ENCODE results near the gene PLAAT5. TPM values are rescaled to one million over a fixed set of nuclear protein-coding genes. Genes with fewer than 3 reads are reported as not detected.
"Not testable (repeated sequence)": the region's sequence is repeated elsewhere in the genome, so short reads cannot be mapped to it uniquely, and the experiment has no call there.

PLAAT5 gene
- polyA plus RNA-seq, 1 experiment: not detected

DNA sequence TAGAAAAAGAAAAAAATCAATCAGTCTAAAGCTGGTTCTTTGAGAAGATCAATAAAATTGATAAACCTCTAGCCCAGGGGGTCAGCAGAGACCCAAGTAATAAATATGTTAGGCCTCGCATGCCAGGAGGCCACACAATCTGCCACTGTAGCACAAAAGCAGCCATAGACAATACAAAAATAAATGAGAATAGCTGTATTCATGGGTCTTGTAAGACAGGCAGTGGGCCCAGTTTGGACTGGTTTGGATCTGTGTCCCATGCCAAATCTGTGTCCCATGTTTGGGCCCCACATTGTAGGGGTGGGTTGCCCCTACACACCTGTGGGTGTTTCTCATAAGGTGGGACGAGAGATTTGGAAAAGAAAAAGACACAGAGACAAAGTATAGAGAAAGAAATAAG is 39.1 kb upstream of the PLAAT5 start:
- Histone ChIP-seq H3K9me3 (ENCODE audit: control insufficient read depth, insufficient read depth, low read length) (no peaks in the 10 kb centered on the region), H3K27me3 (ENCODE audit: control insufficient read depth, insufficient read depth, low read length) (peaks cover 8% of the 10 kb centered on the region), H3K27ac (ENCODE audit: low read depth, low read length) (no peak overlapping the region), H3K4me3 (ENCODE audit: low read depth, low read length) (no peak overlapping the region)
- POLR2A ChIA-PET: no interaction called here
- TF ChIP-seq, protein P1, sequence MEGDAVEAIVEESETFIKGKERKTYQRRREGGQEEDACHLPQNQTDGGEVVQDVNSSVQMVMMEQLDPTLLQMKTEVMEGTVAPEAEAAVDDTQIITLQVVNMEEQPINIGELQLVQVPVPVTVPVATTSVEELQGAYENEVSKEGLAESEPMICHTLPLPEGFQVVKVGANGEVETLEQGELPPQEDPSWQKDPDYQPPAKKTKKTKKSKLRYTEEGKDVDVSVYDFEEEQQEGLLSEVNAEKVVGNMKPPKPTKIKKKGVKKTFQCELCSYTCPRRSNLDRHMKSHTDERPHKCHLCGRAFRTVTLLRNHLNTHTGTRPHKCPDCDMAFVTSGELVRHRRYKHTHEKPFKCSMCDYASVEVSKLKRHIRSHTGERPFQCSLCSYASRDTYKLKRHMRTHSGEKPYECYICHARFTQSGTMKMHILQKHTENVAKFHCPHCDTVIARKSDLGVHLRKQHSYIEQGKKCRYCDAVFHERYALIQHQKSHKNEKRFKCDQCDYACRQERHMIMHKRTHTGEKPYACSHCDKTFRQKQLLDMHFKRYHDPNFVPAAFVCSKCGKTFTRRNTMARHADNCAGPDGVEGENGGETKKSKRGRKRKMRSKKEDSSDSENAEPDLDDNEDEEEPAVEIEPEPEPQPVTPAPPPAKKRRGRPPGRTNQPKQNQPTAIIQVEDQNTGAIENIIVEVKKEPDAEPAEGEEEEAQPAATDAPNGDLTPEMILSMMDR (IDR thresholded peaks at IDR 0.05; ENCODE audit: low read depth, low read length): no peak
- CTCF ChIA-PET: interaction anchor here (0.6 kb wide), 2 partner anchors 92 to 545 kb away, joined by 3 read pairs; no protein-coding TSS in a partner anchor
- DNase-seq (ENCODE audit: low read depth, low spot score): no peak

DNA sequence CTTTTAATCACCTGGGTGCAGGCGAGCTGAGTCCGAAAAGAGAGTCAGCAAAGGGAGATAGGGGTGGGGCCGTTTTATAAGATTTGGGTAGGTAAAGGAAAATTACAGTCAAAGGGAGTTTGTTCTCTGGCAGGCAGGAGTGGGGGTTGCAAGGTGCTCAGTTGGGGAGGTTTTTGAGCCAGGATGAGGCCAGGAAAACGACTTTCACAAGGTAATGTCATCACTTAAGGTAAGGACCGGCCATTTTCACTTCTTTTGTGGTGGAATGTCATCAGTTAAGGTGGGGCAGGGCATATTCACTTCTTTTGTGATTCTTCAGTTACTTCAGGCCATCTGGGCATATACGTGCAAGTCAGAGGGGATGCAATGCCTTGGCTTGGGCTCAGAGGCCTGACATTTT is 38.4 kb upstream of the PLAAT5 start:
- H3K9me3 ChIP-seq (ENCODE audit: control insufficient read depth, insufficient read depth, low read length); H3K27me3 ChIP-seq (ENCODE audit: control insufficient read depth, insufficient read depth, low read length); POLR2A ChIA-PET; DNase-seq (ENCODE audit: low read depth, low spot score); H3K27ac ChIP-seq (ENCODE audit: low read depth, low read length); H3K4me3 ChIP-seq (ENCODE audit: low read depth, low read length): not testable (repeated sequence)
- CTCF ChIA-PET: interaction anchor here (0.6 kb wide), 1 partner anchor 93 kb away, joined by 3 read pairs; no protein-coding TSS in a partner anchor

DNA sequence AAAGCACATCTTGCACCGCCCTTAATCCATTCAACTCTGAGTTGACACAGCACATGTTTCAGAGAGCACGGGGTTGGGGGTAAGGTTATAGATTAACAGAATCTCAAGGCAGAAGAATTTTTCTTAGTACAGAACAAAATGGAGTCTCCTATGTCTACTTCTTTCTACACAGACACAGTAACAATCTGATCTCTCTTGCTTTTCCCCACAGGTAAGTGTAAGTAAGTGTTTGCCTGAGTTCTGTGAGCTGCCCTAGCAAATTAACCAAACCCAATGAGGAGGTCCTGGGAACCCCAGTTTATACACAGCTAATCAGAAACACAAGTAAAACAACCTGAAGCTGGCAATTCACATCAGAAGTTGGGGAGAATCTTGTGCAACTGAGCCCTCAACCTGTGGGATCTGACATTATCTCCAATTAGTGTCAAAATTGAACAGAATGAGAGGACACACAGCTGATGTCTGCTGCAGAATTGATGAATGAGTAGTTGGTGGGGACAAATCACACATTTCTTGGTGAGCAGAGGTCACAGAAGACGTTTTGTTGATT is 37.8 kb upstream of the PLAAT5 start:
- H3K4me3 ChIP-seq (ENCODE audit: low read depth, low read length); CTCF ChIA-PET; DNase-seq (ENCODE audit: low read depth, low spot score); POLR2A ChIA-PET; H3K27me3 ChIP-seq (ENCODE audit: control insufficient read depth, insufficient read depth, low read length); H3K9me3 ChIP-seq (ENCODE audit: control insufficient read depth, insufficient read depth, low read length); H3K27ac ChIP-seq (ENCODE audit: low read depth, low read length): not testable (repeated sequence)

DNA sequence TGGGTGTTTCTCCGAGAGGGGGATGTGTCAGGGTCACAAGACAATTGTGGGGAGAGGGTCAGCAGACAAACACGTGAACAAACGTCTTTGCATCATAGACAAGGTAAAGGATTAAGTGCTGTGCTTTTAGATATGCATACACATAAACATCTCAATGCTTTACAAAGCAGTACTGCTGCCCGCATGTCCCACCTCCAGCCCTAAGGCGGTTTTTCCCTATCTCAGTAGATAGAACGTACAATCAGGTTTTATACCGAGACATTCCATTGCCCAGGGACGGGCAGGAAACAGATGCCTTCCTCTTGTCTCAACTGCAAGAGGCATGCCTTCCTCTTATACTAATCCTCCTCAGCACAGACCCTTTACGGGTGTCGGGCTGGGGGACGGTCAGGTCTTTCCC is 37.2 kb upstream of the PLAAT5 start:
- CTCF ChIA-PET; POLR2A ChIA-PET; H3K9me3 ChIP-seq (ENCODE audit: control insufficient read depth, insufficient read depth, low read length); H3K4me3 ChIP-seq (ENCODE audit: low read depth, low read length); H3K27me3 ChIP-seq (ENCODE audit: control insufficient read depth, insufficient read depth, low read length); H3K27ac ChIP-seq (ENCODE audit: low read depth, low read length); DNase-seq (ENCODE audit: low read depth, low spot score): not testable (repeated sequence)

DNA sequence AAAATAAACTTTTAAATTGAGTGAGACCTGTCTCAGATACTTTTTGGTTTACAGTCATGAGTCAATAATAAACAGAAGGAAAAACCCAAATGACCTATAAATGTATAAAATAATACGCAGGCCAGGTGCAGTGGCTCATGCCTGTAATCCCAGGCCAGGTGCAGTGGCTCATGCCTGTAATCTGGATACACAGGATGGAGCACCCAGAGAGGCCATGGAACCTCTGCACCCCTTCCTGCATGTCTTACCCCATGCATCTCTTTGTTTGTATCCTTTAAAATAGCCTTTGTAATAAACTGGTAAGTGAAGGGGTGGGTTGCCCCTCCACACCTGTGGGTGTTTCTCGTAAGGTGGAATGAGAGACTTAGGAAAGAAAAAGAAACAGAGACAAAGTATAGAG is 36.7 kb upstream of the PLAAT5 start:
- Histone ChIP-seq H3K9me3 (ENCODE audit: control insufficient read depth, insufficient read depth, low read length) (no peaks in the 10 kb centered on the region), H3K27ac (ENCODE audit: low read depth, low read length) (no peak overlapping the region), H3K4me3 (ENCODE audit: low read depth, low read length) (no peak overlapping the region), H3K27me3 (ENCODE audit: control insufficient read depth, insufficient read depth, low read length) (peaks cover under 1% of the 10 kb centered on the region)
- no peak for DNase-seq (ENCODE audit: low read depth, low spot score)
- TF ChIP-seq, protein P1 (IDR thresholded peaks at IDR 0.05; ENCODE audit: low read depth, low read length): no peak
- CTCF ChIA-PET: no interaction called here
- POLR2A ChIA-PET: no interaction called here

DNA sequence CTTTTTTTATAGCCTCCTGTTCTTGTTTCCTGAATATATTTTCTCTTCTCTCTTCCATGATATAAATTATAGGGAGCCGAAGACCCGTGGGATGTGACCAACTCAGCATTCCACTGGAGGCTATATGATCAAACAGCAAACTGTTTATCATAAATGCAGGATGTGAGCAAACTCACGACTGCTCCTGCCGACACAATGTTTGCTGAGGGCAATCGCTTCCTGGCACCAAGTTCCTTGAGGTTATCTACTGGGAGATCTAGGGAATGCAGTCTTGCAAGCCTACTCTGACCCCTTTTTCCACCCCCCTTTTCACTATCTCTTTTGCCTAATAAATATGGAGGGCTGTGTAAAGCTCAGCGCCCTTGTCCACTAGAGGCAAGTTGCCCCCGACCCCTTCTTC is 32.2 kb upstream of the PLAAT5 start:
- CTCF ChIA-PET: no interaction called here

More for the DNA sequence above, 32.2 kb upstream of the PLAAT5 start:
- TF ChIP-seq, protein P1 (IDR thresholded peaks at IDR 0.05; ENCODE audit: low read depth, low read length): no peak
- POLR2A ChIA-PET: no interaction called here
- Histone ChIP-seq H3K9me3 (ENCODE audit: control insufficient read depth, insufficient read depth, low read length) (no peaks in the 10 kb centered on the region), H3K27ac (ENCODE audit: low read depth, low read length) (no peak overlapping the region), H3K4me3 (ENCODE audit: low read depth, low read length) (no peak overlapping the region), H3K27me3 (ENCODE audit: control insufficient read depth, insufficient read depth, low read length) (no peaks in the 10 kb centered on the region)
- DNase-seq (ENCODE audit: low read depth, low spot score): no peak
